NB4 (cell line): ENCODE results near the gene PCDH8.

Source experiments
- DNase-seq: peaks from one replicate; pipeline ENCODE4 v3.0.0; 2010; ENCODE audit warnings: low read depth
- H3K4me3 ChIP-seq: one replicate; pipeline ENCODE4 v1.5.1; 2011; ENCODE audit warnings: mild to moderate bottlenecking, low read depth, low read length, moderate library complexity
- CTCF ChIP-seq: IDR thresholded peaks from one replicate; pipeline ENCODE4 v1.5.1; 2012; ENCODE audit warnings: low read depth, low read length
- MAX ChIP-seq: IDR thresholded peaks from 2 replicates; pipeline ENCODE4 v1.6.1; 2011; ENCODE audit warnings: low read depth, low read length
- MYC ChIP-seq: IDR thresholded peaks from 2 replicates; pipeline ENCODE4 v1.6.1; 2011; ENCODE audit warnings: low read depth, low read length
- POLR2A ChIP-seq: IDR thresholded peaks from 2 replicates; pipeline ENCODE4 v1.6.1; 2011; ENCODE audit warnings: mild to moderate bottlenecking; ENCODE audit not compliant: insufficient read length; ENCODE audit errors: extremely low read depth

PCDH8 gene

GRCh38 chr13:52845334-52845761 is 3.1 kb downstream of the PCDH8 start:
- no peak overlapping the region for H3K4me3 ChIP-seq

GRCh38 chr13:52844836-52845235 is 3.6 kb downstream of the PCDH8 start:
- TF ChIP-seq POLR2A (no peak), CTCF (no peak), MYC (no peak), MAX (no peak)
- no peak overlapping the region for H3K4me3 ChIP-seq
- DNase-seq = no peak

More at GRCh38 chr13:52845334-52845761, 3.1 kb downstream of the PCDH8 start:
- TF ChIP-seq CTCF (no peak), POLR2A (no peak), MAX (no peak), MYC (no peak)
- DNase-seq = peak; percentile 9

GRCh38 chr13:52842441-52842840 is 6.0 kb downstream of the PCDH8 start:
- H3K4me3 ChIP-seq = no peak overlapping the region
- no peak for TF ChIP-seq POLR2A
- no peak for TF ChIP-seq CTCF
- TF ChIP-seq MAX = no peak
- no peak for TF ChIP-seq MYC
- DNase-seq = no peak

GRCh38 chr13:52840066-52840465 is 8.4 kb downstream of the PCDH8 start:
- no peak for TF ChIP-seq MYC
- no peak for TF ChIP-seq POLR2A
- TF ChIP-seq CTCF = no peak
- no peak for TF ChIP-seq MAX
- DNase-seq = no peak
- no peak overlapping the region for H3K4me3 ChIP-seq

GRCh38 chr13:52838433-52839107 is 9.9 kb downstream of the PCDH8 start:
- no peak for DNase-seq
- TF ChIP-seq MYC (no peak), MAX (no peak), CTCF (no peak), POLR2A (no peak)

More at GRCh38 chr13:52838433-52839107, 9.9 kb downstream of the PCDH8 start:
- no peak overlapping the region for H3K4me3 ChIP-seq
